CD8-positive, alpha-beta memory T cell (primary cell): ENCODE data around the gene ZBTB38. TPM values are rescaled to one million over a fixed set of nuclear protein-coding genes. Genes with fewer than 3 reads are reported as not detected.
A peak's percentile ranks its signal among the peaks of the same experiment; 100 is the strongest.

Experiments used
- CTCF ChIA-PET: fragments of 350-600 bp; sonication (Branson Sonifier 250); formaldehyde crosslinking; loops from one replicate; lab custom pipeline; 2021; ENCODE audit warnings: antibody characterized with exemption; lab: Charles Lee
- POLR2A ChIA-PET: fragments of 350-600 bp; sonication (Branson Sonifier 250); formaldehyde crosslinking; loops from one replicate; lab custom pipeline; 2021; ENCODE audit warnings: antibody characterized with exemption; lab: Charles Lee
- DNase-seq, 5 donors: peaks; one replicate each; pipeline versions ENCODE4 v3.0.0 to v3.0.0-alpha.2; 2020 to 2022; ENCODE audit warnings: mixed read lengths in 1 of 5
- H3K27ac ChIP-seq: one replicate; pipeline ENCODE4 v1.7.0; 2013; ENCODE audit warnings: low read depth, mild to moderate bottlenecking, low read length, moderate library complexity
- H3K27me3 ChIP-seq: 2 replicates; pipeline ENCODE4 v1.7.0; 2013; ENCODE audit warnings: low read length, mild to moderate bottlenecking; ENCODE audit not compliant: insufficient read depth, poor library complexity, severe bottlenecking
- H3K36me3 ChIP-seq: 2 replicates; pipeline ENCODE4 v1.7.0; 2013; ENCODE audit warnings: mild to moderate bottlenecking, low read length, moderate library complexity; ENCODE audit not compliant: insufficient read depth
- H3K4me1 ChIP-seq: 2 replicates; pipeline ENCODE4 v1.7.0; 2013; ENCODE audit warnings: mild to moderate bottlenecking, low read length, moderate library complexity; ENCODE audit not compliant: insufficient read depth
- H3K4me3 ChIP-seq: 2 replicates; pipeline ENCODE4 v1.7.0; 2013; ENCODE audit warnings: mild to moderate bottlenecking, low read length
- H3K9me3 ChIP-seq: 2 replicates; pipeline ENCODE4 v1.7.0; 2013; ENCODE audit warnings: mild to moderate bottlenecking, low read length
- H3K27ac Mint-ChIP-seq, 8 donors: one replicate each; pipeline ENCODE4 v1.8.0; 2020 to 2021; ENCODE audit warnings: mixed read lengths in 8 of 8, mild to moderate bottlenecking in 6 of 8, inconsistent platforms in 3 of 8, moderate library complexity in 3 of 8
- H3K27me3 Mint-ChIP-seq, 2 donors: one replicate each; pipeline ENCODE4 v1.8.0; 2020 to 2021; ENCODE audit warnings: mixed read lengths in 2 of 2, mild to moderate bottlenecking in 1 of 2, moderate library complexity in 1 of 2
- H3K36me3 Mint-ChIP-seq, 3 donors: one replicate each; pipeline ENCODE4 v1.8.0; 2020 to 2021; ENCODE audit warnings: mixed read lengths in 3 of 3, inconsistent platforms in 1 of 3, mild to moderate bottlenecking in 1 of 3
- H3K4me1 Mint-ChIP-seq, 3 donors: one replicate each; pipeline ENCODE4 v1.8.0; 2020 to 2021; ENCODE audit warnings: mixed read lengths in 3 of 3, inconsistent platforms in 1 of 3, mild to moderate bottlenecking in 1 of 3
- H3K4me3 Mint-ChIP-seq, 7 donors: one replicate each; pipeline ENCODE4 v1.8.0; 2020 to 2021; ENCODE audit warnings: mixed read lengths in 7 of 7, mild to moderate bottlenecking in 6 of 7, moderate library complexity in 4 of 7, inconsistent platforms in 2 of 7
- H3K9me3 Mint-ChIP-seq, 5 donors: one replicate each; pipeline ENCODE4 v1.8.0; 2020 to 2022; ENCODE audit warnings: mixed read lengths in 5 of 5, mild to moderate bottlenecking in 3 of 5, moderate library complexity in 2 of 5, inconsistent platforms in 1 of 5
- polyA plus RNA-seq: library from polyadenylated mRNA; unstranded; fragments of 300-500 nt; fragmentation: Illumina TruSeq; gene quantifications from one replicate; pipeline ENCODE4 v1.2.3, GENCODE V29; 2021
- total RNA-seq, 2 experiments: library from RNA; stranded (reverse); gene quantifications; one replicate each; pipeline ENCODE4 v1.2.3, GENCODE V29; 2021

ZBTB38 gene
- total and polyA plus RNA-seq, 3 experiments from 2014 or later: 78.6 to 115 (median 87.1) TPM

DNA sequence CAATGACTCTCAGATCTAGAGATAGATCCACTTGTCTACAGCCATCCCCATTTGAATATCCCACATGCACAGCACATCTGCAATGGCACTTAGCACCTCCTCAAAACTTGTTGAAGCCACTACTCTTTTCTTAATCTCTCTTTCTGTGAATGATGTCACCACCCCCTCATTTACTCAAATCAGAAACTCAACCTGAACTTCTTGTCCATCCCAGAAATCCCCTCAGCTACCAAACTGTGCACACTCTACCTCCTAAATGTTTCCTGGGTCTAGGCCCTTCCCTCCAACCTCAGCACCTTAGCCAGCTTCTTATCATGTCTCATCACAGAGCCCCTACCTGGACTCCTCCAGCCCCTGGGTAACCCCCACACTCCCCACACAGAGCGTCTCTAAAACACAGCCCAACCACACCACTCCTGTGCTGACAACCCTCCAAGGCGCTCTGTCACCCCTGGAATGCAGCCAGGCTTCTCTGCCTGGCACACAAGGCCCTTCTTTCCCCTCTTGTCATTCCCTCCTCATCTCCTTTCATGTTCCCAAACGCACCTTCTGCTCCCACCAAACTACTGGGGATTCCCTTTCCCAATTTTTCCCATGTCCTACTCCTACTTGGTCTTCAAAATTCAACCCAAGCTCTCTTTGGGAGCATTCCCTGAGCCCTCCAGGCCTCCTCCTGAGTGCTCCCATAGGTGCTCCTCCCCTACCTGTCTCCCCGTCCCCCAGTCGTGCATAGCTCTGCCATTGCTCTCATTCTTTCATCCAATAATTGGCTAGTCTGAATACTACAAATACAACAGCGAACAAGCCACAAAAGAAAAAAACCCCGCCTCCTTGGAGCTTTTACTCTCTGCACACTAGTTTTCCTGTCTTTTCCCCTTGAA, 39.8 kb upstream of the ZBTB38 start:
- Mint-ChIP-seq H3K4me3 (no peak overlapping the region), H3K9me3 (no peaks in the 10 kb centered on the region), H3K27ac (no peak overlapping the region), H3K4me1 (peaks cover 0 to 3% (median 0%) of the 10 kb centered on the region in 3 donors), H3K27me3 (peaks cover 3 to 10% of the 10 kb centered on the region in 2 donors), H3K36me3 (no peaks in the 10 kb centered on the region)
- Histone ChIP-seq H3K27ac (no peak overlapping the region), H3K4me1 (no peaks in the 10 kb centered on the region), H3K36me3 (no peaks in the 10 kb centered on the region), H3K27me3 (no peaks in the 10 kb centered on the region), H3K9me3 (no peaks in the 10 kb centered on the region), H3K4me3 (no peak overlapping the region)
- ChIA-PET POLR2A (no interaction called here), CTCF (interaction anchor here (0.8 to 1.2 kb wide), 3 partner anchors 24 to 132 kb away, joined by 3 read pairs; no protein-coding TSS in a partner anchor)
- DNase-seq: no peak

DNA sequence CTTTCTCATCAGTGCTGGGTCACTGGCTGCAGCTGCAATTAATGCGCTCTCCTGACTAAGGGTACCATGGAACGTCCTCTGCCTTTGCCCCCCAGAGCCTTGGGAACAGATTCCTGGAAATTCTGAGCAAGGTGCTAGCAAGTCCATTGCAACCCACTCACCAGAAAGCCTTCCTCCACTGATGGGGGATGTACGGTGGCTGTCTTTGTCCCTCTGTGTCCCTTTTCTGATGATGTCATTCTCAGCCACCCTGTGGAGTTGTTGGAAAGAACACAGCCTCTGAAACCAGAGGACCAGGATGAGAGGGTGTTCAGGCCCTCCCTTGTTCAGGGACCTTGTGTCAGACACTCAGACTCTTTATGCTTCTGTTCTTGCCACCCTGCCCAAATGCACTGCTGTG, 38.1 kb upstream of the ZBTB38 start:
- no peak overlapping the region for H3K27ac Mint-ChIP-seq
- H3K36me3 ChIP-seq: no peaks in the 10 kb centered on the region
- POLR2A ChIA-PET: no interaction called here

DNA sequence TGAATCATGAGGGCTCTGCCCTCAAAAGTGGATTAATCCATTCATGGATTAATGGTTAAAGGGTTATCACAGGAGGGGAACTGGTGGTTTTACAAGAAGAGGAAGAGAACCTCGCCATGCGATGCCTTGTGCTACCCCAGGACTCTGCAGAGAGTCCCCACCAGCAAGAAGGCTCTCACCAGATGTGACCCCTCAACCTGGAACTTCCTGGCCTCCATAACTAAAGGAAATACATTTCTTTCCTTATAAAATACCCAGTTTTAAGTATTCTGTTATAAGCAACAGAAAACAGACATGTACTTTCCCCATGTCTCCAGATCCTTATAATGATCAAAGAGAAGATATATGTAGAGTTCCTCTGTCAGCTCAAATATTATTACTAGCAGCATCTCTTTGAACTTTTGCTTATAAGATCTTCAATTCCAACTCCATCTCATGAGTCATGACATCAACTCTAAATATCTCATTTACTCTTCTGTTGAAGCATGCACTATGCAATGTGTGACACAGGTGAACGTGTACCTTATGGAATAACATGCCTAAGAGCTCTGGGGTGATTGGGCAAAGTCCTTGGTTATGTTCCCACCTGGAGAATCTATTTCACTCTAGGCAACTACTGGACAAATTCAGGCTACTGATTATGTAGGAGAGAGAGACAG, 37.5 kb upstream of the ZBTB38 start:
- Mint-ChIP-seq H3K4me3 (no peak overlapping the region), H3K4me1 (peaks cover 0 to 3% (median 0%) of the 10 kb centered on the region in 3 donors), H3K27ac (no peak overlapping the region), H3K36me3 (no peaks in the 10 kb centered on the region), H3K27me3 (peaks cover 10 to 23% of the 10 kb centered on the region in 2 donors), H3K9me3 (no peaks in the 10 kb centered on the region)
- ChIA-PET CTCF (no interaction called here), POLR2A (no interaction called here)
- Histone ChIP-seq H3K27me3 (no peaks in the 10 kb centered on the region), H3K9me3 (no peaks in the 10 kb centered on the region), H3K36me3 (no peaks in the 10 kb centered on the region), H3K4me3 (no peak overlapping the region), H3K27ac (no peak overlapping the region), H3K4me1 (no peaks in the 10 kb centered on the region)
- DNase-seq: no peak

More for the DNA sequence above, 38.1 kb upstream of the ZBTB38 start:
- Histone ChIP-seq H3K27me3 (no peaks in the 10 kb centered on the region), H3K4me3 (no peak overlapping the region), H3K9me3 (no peaks in the 10 kb centered on the region), H3K27ac (no peak overlapping the region), H3K4me1 (no peaks in the 10 kb centered on the region)
- Mint-ChIP-seq H3K36me3 (no peaks in the 10 kb centered on the region), H3K9me3 (no peaks in the 10 kb centered on the region), H3K27me3 (peaks cover 7 to 18% of the 10 kb centered on the region in 2 donors), H3K4me1 (peaks cover 0 to 3% (median 0%) of the 10 kb centered on the region in 3 donors), H3K4me3 (no peak overlapping the region)
- no peak for DNase-seq
- CTCF ChIA-PET: no interaction called here

DNA sequence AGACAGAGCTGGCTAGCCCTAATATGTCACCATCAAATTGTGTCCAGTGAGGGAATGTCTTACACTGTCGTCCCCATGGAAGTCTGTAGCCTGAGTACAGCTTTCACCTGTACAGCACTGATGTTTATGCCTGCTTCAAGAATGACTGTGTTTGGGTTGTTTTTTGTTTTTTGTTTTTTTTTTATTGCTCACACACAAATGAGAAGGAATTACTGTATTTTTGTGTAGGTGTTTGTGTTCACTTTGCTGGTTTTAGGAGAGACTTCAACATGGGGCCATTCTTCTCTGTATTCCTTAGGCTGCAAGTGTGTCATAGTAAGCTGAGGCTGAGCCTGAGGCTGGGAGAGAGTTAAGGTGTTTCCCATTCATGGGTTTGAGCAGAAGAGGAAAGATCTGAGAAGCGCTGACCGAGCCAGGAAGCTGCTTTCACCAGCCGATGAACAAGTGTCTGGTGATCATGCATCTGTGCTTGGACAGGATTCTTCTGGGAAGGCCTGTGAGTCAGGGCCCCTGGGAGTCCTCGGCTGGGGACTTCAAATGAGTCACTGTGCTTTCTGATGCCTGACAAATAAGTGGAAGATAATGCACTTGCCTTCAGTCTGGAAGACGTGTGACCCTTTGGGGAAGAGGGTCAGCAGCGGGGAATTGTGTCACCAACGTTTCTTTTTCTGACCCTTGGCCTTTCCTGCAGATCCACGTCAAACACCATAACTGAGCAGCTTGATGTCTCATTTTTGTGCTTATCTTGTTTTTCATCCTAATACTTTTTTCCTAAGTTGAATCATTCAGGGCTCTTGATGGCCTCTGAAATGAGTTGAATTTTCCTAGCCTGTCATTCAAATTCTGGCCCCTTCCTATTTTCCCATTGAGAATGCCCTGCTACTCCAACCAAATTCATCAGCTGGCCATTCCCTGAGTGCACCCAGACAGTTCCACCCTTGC, 36.7 kb upstream of the ZBTB38 start:
- CTCF ChIA-PET: interaction anchor here (1.8 kb wide), 1 partner anchor 123 kb away, joined by 4 read pairs; no protein-coding TSS in a partner anchor
- Mint-ChIP-seq H3K27me3 (peaks cover 10 to 25% of the 10 kb centered on the region in 2 donors), H3K4me1 (no peaks in the 10 kb centered on the region), H3K9me3 (no peaks in the 10 kb centered on the region), H3K4me3 (no peak overlapping the region), H3K27ac (no peak overlapping the region), H3K36me3 (no peaks in the 10 kb centered on the region)
- DNase-seq: no peak
- Histone ChIP-seq H3K36me3 (no peaks in the 10 kb centered on the region), H3K4me1 (no peaks in the 10 kb centered on the region), H3K4me3 (no peak overlapping the region), H3K27me3 (no peaks in the 10 kb centered on the region), H3K27ac (peak overlapping the region; percentile 45), H3K9me3 (no peaks in the 10 kb centered on the region)
- POLR2A ChIA-PET: no interaction called here

DNA sequence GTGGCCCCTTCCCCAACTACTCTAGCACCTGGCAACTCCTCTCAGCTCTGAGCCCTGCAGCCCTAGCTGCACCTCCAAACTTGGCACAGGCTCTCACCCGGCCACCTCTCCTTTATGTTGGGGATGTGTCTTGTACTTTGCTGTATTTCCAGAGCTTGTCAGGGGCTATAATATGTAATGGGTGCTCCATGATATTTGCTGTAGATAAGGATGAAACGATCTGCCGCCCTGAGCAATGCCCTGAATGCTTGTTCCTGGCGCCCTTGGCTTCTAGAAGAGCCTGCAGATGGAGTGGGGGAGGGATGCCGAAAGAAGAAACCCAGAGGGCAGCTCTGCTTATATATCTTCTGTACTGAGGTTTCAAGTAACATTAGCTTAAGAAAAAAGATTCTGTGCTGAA, 35.9 kb upstream of the ZBTB38 start:
- no peak overlapping the region for H3K27ac Mint-ChIP-seq
- ChIA-PET POLR2A (no interaction called here), CTCF (interaction anchor here (1.8 kb wide), 1 partner anchor 122 kb away, joined by 4 read pairs; no protein-coding TSS in a partner anchor)
- no peaks in the 10 kb centered on the region for H3K36me3 Mint-ChIP-seq
- H3K27me3 ChIP-seq: no peaks in the 10 kb centered on the region
- no peaks in the 10 kb centered on the region for H3K36me3 ChIP-seq
- no peaks in the 10 kb centered on the region for H3K9me3 Mint-ChIP-seq
- no peak overlapping the region for H3K4me3 Mint-ChIP-seq
- no peak for DNase-seq
- H3K4me3 ChIP-seq: no peak overlapping the region
- peak overlapping the region; percentile 41 for H3K27ac ChIP-seq
- H3K4me1 ChIP-seq: no peaks in the 10 kb centered on the region
- peaks cover 10 to 31% of the 10 kb centered on the region in 2 donors for H3K27me3 Mint-ChIP-seq
- no peaks in the 10 kb centered on the region for H3K4me1 Mint-ChIP-seq
- H3K9me3 ChIP-seq: no peaks in the 10 kb centered on the region

DNA sequence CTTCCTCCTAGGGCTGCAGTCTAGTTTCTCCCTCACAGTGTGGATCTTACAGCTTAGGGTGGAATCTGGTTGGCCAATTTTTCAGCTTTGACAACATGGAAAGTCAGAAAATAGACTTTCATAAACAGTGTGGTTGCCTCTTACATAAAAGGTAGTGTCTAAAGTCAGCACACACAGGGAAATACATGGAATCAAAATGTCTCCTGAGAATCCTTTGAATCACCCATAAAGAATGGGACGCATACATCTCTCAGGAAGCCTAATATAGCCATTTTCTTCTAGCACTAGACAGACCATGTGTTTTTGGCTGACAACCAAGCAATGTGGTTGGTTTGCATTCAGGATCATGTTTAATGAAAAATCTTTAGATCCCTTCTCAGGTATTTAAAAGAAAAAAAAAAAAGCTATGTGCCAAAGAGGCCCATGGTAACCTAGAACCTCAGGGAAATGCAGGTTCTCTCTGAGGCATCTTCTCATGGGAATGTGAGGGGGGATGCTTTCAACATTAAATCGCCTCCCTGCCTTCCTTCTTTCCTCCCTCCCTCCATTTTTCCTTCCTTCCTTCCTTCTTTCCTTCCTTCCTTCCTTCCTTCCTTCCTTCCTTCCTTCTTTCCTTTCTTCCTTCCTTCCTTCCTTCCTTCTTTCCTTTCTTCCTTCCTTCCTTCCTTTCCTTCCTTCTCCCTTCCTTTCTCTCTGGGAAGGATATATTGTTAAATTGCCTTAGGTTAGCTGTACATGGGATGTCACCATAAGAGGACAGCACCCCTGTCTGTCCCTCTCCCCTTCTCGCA, 34.3 kb upstream of the ZBTB38 start:
- Histone ChIP-seq H3K4me3 (no peak overlapping the region), H3K9me3 (no peaks in the 10 kb centered on the region), H3K4me1 (no peaks in the 10 kb centered on the region), H3K27ac (no peak overlapping the region), H3K27me3 (no peaks in the 10 kb centered on the region), H3K36me3 (no peaks in the 10 kb centered on the region)
- ChIA-PET CTCF (interaction anchor here (1.1 to 1.2 kb wide), 2 partner anchors 20 to 108 kb away, joined by 3 to 4 read pairs; no protein-coding TSS in a partner anchor), POLR2A (no interaction called here)
- no peak overlapping the region for H3K4me3 Mint-ChIP-seq
- no peaks in the 10 kb centered on the region for H3K36me3 Mint-ChIP-seq
- H3K27ac Mint-ChIP-seq: peak overlapping the region in 1 of 8 donors; percentile 48
- H3K27me3 Mint-ChIP-seq: peaks cover 10 to 30% of the 10 kb centered on the region in 2 donors
- H3K4me1 Mint-ChIP-seq: no peaks in the 10 kb centered on the region
- no peak for DNase-seq
- H3K9me3 Mint-ChIP-seq: no peaks in the 10 kb centered on the region

DNA sequence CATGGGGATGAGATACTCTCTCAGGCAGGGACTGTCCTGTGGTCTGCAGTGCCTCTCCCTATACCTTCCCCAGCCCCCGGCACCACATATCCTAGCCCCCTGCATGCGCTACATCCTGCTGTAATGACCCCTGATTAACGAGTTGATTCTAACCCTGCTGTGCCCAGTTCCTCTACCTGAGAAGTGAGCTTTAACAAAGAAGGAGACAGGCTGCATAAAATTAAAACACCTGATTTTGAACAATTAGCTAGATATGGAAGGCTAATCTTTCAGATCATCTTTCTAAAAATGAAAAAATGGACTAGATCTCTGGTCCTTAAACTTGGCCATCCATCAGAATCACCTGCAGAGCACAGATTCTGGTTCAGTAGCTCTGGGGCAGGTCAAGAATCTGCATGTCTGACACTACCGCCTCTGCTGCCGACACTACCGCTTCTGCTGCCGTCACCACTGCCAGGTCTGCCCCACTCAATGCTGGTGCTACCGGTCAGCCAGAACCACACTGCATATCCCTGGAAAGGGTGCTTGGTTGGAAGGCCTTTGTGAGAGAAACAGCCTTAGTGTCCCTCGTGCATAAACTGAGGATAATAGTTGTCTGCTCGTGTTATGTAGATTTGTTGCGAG, 33.6 kb upstream of the ZBTB38 start:
- H3K27me3 Mint-ChIP-seq: peaks cover 10 to 36% of the 10 kb centered on the region in 2 donors
- Histone ChIP-seq H3K4me1 (no peaks in the 10 kb centered on the region), H3K9me3 (no peaks in the 10 kb centered on the region), H3K4me3 (no peak overlapping the region), H3K27ac (no peak overlapping the region), H3K36me3 (no peaks in the 10 kb centered on the region), H3K27me3 (no peaks in the 10 kb centered on the region)
- DNase-seq: no peak
- POLR2A ChIA-PET: no interaction called here
- H3K27ac Mint-ChIP-seq: peak overlapping the region in 1 of 8 donors; percentile 48
- H3K36me3 Mint-ChIP-seq: no peaks in the 10 kb centered on the region
- CTCF ChIA-PET: interaction anchor here (1.1 to 1.2 kb wide), 2 partner anchors 19 to 107 kb away, joined by 3 to 4 read pairs; no protein-coding TSS in a partner anchor
- no peaks in the 10 kb centered on the region for H3K9me3 Mint-ChIP-seq
- no peak overlapping the region for H3K4me3 Mint-ChIP-seq
- no peaks in the 10 kb centered on the region for H3K4me1 Mint-ChIP-seq
